ENCODE results near the gene CAMK1G. TPM values are rescaled to one million over a fixed set of nuclear protein-coding genes. Genes with fewer than 3 reads are reported as not detected.

Gene CAMK1G
- polyA plus RNA-seq, 6 donors from 2014 or later = not detected

GRCh38 chr1:209595599-209596285, 12.2 kb downstream of the CAMK1G start:
- ATAC-seq (ENCODE audit: low read depth in 2 of 2) = no peak
- Mint-ChIP-seq H3K9me3 (peaks cover 0 to 2% (median 0%) of the 10 kb centered on the region in 7 donors), H3K27ac (peak overlapping the region in 1 of 6 donors; percentile 80)

GRCh38 chr1:209597499-209597898, 14.0 kb downstream of the CAMK1G start:
- no peak overlapping the region for H3K27ac Mint-ChIP-seq
- ATAC-seq (ENCODE audit: low read depth in 2 of 2) = no peak
- no peak for DNase-seq
- H3K9me3 Mint-ChIP-seq = peaks cover 0 to under 1% (median 0%) of the 10 kb centered on the region in 7 donors
- H3K4me3 Mint-ChIP-seq = no peak overlapping the region
- no peaks in the 10 kb centered on the region for H3K36me3 Mint-ChIP-seq
- peaks cover 44 to 55% (median 51%) of the 10 kb centered on the region in 3 donors for H3K27me3 Mint-ChIP-seq
- no peaks in the 10 kb centered on the region for H3K4me1 Mint-ChIP-seq

More at GRCh38 chr1:209595599-209596285, 12.2 kb downstream of the CAMK1G start:
- no peaks in the 10 kb centered on the region for H3K36me3 Mint-ChIP-seq
- H3K27me3 Mint-ChIP-seq = peaks cover 45 to 55% (median 52%) of the 10 kb centered on the region in 3 donors
- H3K4me1 Mint-ChIP-seq = no peaks in the 10 kb centered on the region
- no peak for DNase-seq
- H3K4me3 Mint-ChIP-seq = no peak overlapping the region

GRCh38 chr1:209598227-209598626, 14.7 kb downstream of the CAMK1G start:
- Mint-ChIP-seq H3K4me3 (no peak overlapping the region), H3K9me3 (no peaks in the 10 kb centered on the region), H3K27me3 (peaks cover 42 to 51% (median 46%) of the 10 kb centered on the region in 3 donors), H3K36me3 (no peaks in the 10 kb centered on the region), H3K27ac (no peak overlapping the region), H3K4me1 (no peaks in the 10 kb centered on the region)
- ATAC-seq (ENCODE audit: low read depth in 2 of 2) (no peak), DNase-seq (no peak)

GRCh38 chr1:209600541-209600940, 17.0 kb downstream of the CAMK1G start:
- DNase-seq (no peak), ATAC-seq (ENCODE audit: low read depth in 2 of 2) (no peak)
- H3K36me3 Mint-ChIP-seq = no peaks in the 10 kb centered on the region
- H3K4me3 Mint-ChIP-seq = no peak overlapping the region
- H3K4me1 Mint-ChIP-seq = no peaks in the 10 kb centered on the region
- H3K27ac Mint-ChIP-seq = no peak overlapping the region
- no peaks in the 10 kb centered on the region for H3K9me3 Mint-ChIP-seq
- peaks cover 23 to 31% (median 25%) of the 10 kb centered on the region in 3 donors for H3K27me3 Mint-ChIP-seq

- Mint-ChIP-seq H3K9me3 (no peaks in the 10 kb centered on the region), H3K36me3 (no peaks in the 10 kb centered on the region), H3K4me1 (no peaks in the 10 kb centered on the region), H3K4me3 (no peak overlapping the region), H3K27me3 (peaks cover 17 to 33% (median 23%) of the 10 kb centered on the region in 3 donors), H3K27ac (no peak overlapping the region)
- no peak for ATAC-seq (ENCODE audit: low read depth in 2 of 2)
- DNase-seq = no peak
These were observed 18.5 kb downstream of the CAMK1G start for GRCh38 chr1:209601809-209602657.

- Mint-ChIP-seq H3K4me1 (no peaks in the 10 kb centered on the region), H3K27ac (no peak overlapping the region), H3K9me3 (no peaks in the 10 kb centered on the region), H3K36me3 (no peaks in the 10 kb centered on the region), H3K27me3 (peaks cover 14 to 25% (median 19%) of the 10 kb centered on the region in 3 donors), H3K4me3 (no peak overlapping the region)
- no peak for DNase-seq
- no peak for ATAC-seq (ENCODE audit: low read depth in 2 of 2)
These were observed 20.4 kb downstream of the CAMK1G start for GRCh38 chr1:209603877-209604276.

- Mint-ChIP-seq H3K27ac (no peak overlapping the region), H3K4me1 (no peaks in the 10 kb centered on the region), H3K36me3 (no peaks in the 10 kb centered on the region), H3K4me3 (no peak overlapping the region), H3K9me3 (no peaks in the 10 kb centered on the region), H3K27me3 (peaks cover under 1 to 8% (median 7%) of the 10 kb centered on the region in 3 donors)
- DNase-seq (no peak), ATAC-seq (ENCODE audit: low read depth in 2 of 2) (no peak)
These were observed 23.7 kb downstream of the CAMK1G start for GRCh38 chr1:209607102-209607794.

GRCh38 chr1:209607795-209608178, 24.3 kb downstream of the CAMK1G start:
- peaks cover 0 to 8% (median 7%) of the 10 kb centered on the region in 3 donors for H3K27me3 Mint-ChIP-seq
- ATAC-seq (ENCODE audit: low read depth in 2 of 2) = no peak
- H3K27ac Mint-ChIP-seq = peak overlapping the region in 1 of 6 donors; percentile 4
- H3K4me1 Mint-ChIP-seq = no peaks in the 10 kb centered on the region
- no peak for DNase-seq
- H3K4me3 Mint-ChIP-seq = no peak overlapping the region
- no peaks in the 10 kb centered on the region for H3K9me3 Mint-ChIP-seq
- no peaks in the 10 kb centered on the region for H3K36me3 Mint-ChIP-seq

- DNase-seq = no peak
- H3K9me3 Mint-ChIP-seq = no peaks in the 10 kb centered on the region
These were observed 25.7 kb downstream of the CAMK1G start for GRCh38 chr1:209609041-209609790.

GRCh38 chr1:209609791-209610630, 26.5 kb downstream of the CAMK1G start:
- no peaks in the 10 kb centered on the region for H3K4me1 Mint-ChIP-seq
- ATAC-seq (ENCODE audit: low read depth in 2 of 2) (no peak), DNase-seq (no peak)
- H3K36me3 Mint-ChIP-seq = no peaks in the 10 kb centered on the region
- H3K4me3 Mint-ChIP-seq = no peak overlapping the region
- H3K27ac Mint-ChIP-seq = no peak overlapping the region
- H3K27me3 Mint-ChIP-seq = peaks cover 4 to 17% (median 7%) of the 10 kb centered on the region in 3 donors
- no peaks in the 10 kb centered on the region for H3K9me3 Mint-ChIP-seq

More at GRCh38 chr1:209609041-209609790, 25.7 kb downstream of the CAMK1G start:
- H3K4me3 Mint-ChIP-seq = no peak overlapping the region
- H3K36me3 Mint-ChIP-seq = no peaks in the 10 kb centered on the region
- no peak overlapping the region for H3K27ac Mint-ChIP-seq
- H3K4me1 Mint-ChIP-seq = no peaks in the 10 kb centered on the region
- no peak for ATAC-seq (ENCODE audit: low read depth in 2 of 2)
- H3K27me3 Mint-ChIP-seq = peaks cover 4 to 10% (median 7%) of the 10 kb centered on the region in 3 donors

GRCh38 chr1:209610631-209610905, 27.1 kb downstream of the CAMK1G start:
- H3K9me3 Mint-ChIP-seq = no peaks in the 10 kb centered on the region

GRCh38 chr1:209611771-209612570, 28.5 kb downstream of the CAMK1G start:
- Mint-ChIP-seq H3K4me1 (no peaks in the 10 kb centered on the region), H3K27me3 (peaks cover 9 to 20% (median 13%) of the 10 kb centered on the region in 3 donors), H3K9me3 (no peaks in the 10 kb centered on the region), H3K36me3 (no peaks in the 10 kb centered on the region), H3K27ac (no peak overlapping the region), H3K4me3 (no peak overlapping the region)
- no peak for DNase-seq
- no peak for ATAC-seq (ENCODE audit: low read depth in 2 of 2)

More at GRCh38 chr1:209610631-209610905, 27.1 kb downstream of the CAMK1G start:
- DNase-seq (no peak), ATAC-seq (ENCODE audit: low read depth in 2 of 2) (no peak)
- Mint-ChIP-seq H3K36me3 (no peaks in the 10 kb centered on the region), H3K4me1 (no peaks in the 10 kb centered on the region), H3K27ac (no peak overlapping the region), H3K27me3 (peaks cover 4 to 18% (median 8%) of the 10 kb centered on the region in 3 donors), H3K4me3 (no peak overlapping the region)

Measured in naive B cell (primary cell).